Urinary bladder (tissue), 4 donors: Measurements from ENCODE around the gene COX11. TPM values are rescaled to one million over a fixed set of nuclear protein-coding genes. Genes with fewer than 3 reads are reported as not detected.

ENCODE experiments used
- DNase-seq: peaks from one replicate; pipeline ENCODE4 v3.0.0-alpha.2; 2015; ENCODE audit errors: extremely low spot score
- H3K27ac ChIP-seq: one replicate; pipeline ENCODE4 v1.5.1; 2013; ENCODE audit warnings: low read depth, mild to moderate bottlenecking, moderate library complexity
- H3K36me3 ChIP-seq: one replicate; pipeline ENCODE4 v1.6.1; 2013; ENCODE audit warnings: mild to moderate bottlenecking, moderate library complexity; ENCODE audit not compliant: insufficient read depth
- H3K4me1 ChIP-seq: one replicate; pipeline ENCODE4 v1.6.1; 2013; ENCODE audit warnings: mild to moderate bottlenecking, moderate library complexity; ENCODE audit not compliant: insufficient read depth
- H3K4me3 ChIP-seq: one replicate; pipeline ENCODE4 v1.5.1; 2013; ENCODE audit warnings: low read depth, low read length
- WGBS: extraction: QIAGEN DNeasy Blood & Tissue Kit; methylation state at CpG from one replicate; pipeline ENCODE4 v1.1.7; 2013; 5-methylcytosine and 5-hydroxymethylcytosine counted together
- polyA plus RNA-seq: library from polyadenylated mRNA; stranded (reverse); fragments of 200-250 nt; gene quantifications from one replicate; pipeline ENCODE4 v1.2.3, GENCODE V29; 2013
- total RNA-seq: library from RNA; depleted of rRNA; stranded (reverse); fragments of >200 nt; gene quantifications from one replicate; pipeline ENCODE4 v1.2.3, GENCODE V29; 2014
- donor health status: healthy with polysubstance abuse.
- donor health status: healthy.

COX11 gene, protein sequence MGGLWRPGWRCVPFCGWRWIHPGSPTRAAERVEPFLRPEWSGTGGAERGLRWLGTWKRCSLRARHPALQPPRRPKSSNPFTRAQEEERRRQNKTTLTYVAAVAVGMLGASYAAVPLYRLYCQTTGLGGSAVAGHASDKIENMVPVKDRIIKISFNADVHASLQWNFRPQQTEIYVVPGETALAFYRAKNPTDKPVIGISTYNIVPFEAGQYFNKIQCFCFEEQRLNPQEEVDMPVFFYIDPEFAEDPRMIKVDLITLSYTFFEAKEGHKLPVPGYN
- total RNA-seq (62.1 TPM), polyA plus RNA-seq (70.1 TPM)

DNA sequence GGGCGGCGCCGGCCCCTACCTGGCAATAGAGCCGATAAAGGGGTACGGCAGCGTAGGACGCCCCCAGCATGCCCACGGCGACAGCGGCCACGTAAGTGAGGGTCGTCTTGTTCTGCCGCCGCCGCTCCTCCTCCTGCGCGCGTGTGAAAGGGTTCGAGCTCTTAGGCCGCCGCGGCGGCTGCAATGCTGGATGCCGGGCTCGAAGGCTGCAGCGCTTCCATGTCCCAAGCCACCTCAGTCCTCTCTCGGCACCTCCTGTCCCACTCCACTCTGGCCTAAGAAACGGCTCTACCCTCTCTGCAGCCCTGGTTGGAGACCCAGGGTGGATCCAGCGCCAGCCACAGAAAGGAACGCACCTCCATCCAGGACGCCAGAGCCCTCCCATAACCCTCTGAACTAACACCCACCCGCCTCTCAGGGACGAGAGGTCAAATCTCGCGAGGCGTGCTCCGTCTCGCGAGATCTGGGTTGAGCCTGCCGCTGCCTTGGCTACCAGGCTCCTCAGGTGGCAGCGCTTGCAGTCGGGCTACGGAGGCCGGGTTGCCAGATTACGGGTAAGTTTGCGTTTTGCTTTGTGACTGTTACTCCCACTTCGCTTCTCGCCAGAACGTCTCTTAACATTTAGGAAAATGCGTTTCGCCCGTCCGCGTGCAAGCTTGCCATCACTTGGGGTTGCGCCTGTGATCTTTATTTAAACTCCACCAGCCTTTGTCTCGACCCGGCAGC is at the start of gene COX11, which contains the start of gene STXBP4:
Gene COX11, minus strand, starts transcription at position 393 of the 726 bp plus-strand sequence. Its CDS starts 8 bp downstream, at position 385.
Gene STXBP4, plus strand, starts transcription at position 504 of the 726 bp plus-strand sequence. CDS start 17,455 bp downstream, outside the sequence.
- H3K36me3 ChIP-seq = no peaks in the 10 kb centered on the region
- DNase-seq = peak; percentile 87
- no peaks in the 10 kb centered on the region for H3K4me1 ChIP-seq
- peak within 1 kb of the TSS; percentile 77 for H3K27ac ChIP-seq
- H3K4me3 ChIP-seq = peak within 1 kb of the TSS; percentile 87
- under 1% methylated on average over 57 of the region's 57 CpGs for WGBS

DNA sequence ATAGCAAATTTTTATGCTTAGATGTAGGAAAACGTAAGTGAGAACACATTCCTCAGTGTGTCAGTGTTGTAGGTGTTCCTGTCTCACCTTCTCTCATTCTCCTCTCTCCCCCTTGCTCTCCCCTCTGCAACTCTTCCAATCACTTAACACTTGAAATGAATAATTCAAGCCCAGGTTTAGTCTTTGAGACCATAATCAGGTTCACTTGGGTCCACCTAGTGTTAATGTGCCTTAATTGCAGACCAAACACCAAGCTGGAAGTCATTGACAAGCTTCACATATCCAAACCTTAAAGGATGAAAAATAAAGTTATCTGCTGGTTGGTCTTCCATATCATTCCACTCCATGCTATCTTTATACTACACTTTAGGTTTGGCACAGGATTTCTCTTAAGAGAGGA is 37.1 kb upstream of the COX11 start:
- no peaks in the 10 kb centered on the region for H3K36me3 ChIP-seq
- no peak for DNase-seq
- 97% methylated on average over 1 of the region's 1 CpG for WGBS
- no peak overlapping the region for H3K27ac ChIP-seq
- H3K4me1 ChIP-seq = no peaks in the 10 kb centered on the region
- H3K4me3 ChIP-seq = no peak overlapping the region

DNA sequence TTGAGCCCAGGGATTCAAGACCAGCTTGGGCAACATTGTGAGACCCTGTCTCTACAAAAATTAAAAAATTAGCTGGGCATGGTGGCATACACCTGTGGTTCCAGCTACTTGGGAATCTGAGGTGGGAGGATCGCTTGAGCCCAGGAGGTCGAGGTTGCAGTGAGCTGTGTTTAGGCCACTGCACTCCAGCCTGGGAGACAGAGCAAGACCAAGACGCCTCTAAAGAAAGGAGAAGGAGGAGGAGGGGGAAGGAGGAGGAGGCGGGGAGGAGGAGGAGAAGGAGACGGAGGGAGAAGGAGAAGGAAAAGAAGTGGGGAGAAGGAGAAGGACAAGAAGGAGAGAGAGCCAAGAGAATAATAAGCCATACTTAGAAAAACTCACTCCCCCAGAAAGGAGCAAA is 36.0 kb upstream of the COX11 start:
- H3K27ac ChIP-seq = no peak overlapping the region
- DNase-seq = no peak
- no peak overlapping the region for H3K4me3 ChIP-seq
- peaks cover 1% of the 10 kb centered on the region for H3K36me3 ChIP-seq
- 86% methylated on average over 5 of the region's 5 CpGs for WGBS
- H3K4me1 ChIP-seq = no peaks in the 10 kb centered on the region

DNA sequence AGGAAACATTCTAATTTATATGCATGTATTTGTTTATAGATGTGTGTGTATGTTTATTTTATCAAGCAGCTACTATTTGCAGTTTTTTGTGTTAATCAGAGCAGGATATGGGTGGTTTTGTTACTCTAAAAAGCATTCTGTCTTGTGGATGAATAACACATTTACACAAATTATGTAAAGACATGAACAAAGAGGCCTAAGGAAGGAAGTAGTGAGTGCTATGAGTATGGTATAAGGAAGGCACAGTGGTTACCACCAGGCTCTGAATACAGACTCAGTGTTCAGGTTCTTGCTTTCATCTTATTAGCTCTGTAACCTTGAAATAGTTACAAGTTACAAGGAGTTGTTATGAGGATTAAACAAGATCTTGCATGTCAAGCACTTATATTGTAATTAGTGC is 34.0 kb upstream of the COX11 start:
- no peaks in the 10 kb centered on the region for H3K4me1 ChIP-seq
- DNase-seq = no peak
- H3K27ac ChIP-seq = no peak overlapping the region
- H3K4me3 ChIP-seq = no peak overlapping the region
- H3K36me3 ChIP-seq = peaks cover 2% of the 10 kb centered on the region

DNA sequence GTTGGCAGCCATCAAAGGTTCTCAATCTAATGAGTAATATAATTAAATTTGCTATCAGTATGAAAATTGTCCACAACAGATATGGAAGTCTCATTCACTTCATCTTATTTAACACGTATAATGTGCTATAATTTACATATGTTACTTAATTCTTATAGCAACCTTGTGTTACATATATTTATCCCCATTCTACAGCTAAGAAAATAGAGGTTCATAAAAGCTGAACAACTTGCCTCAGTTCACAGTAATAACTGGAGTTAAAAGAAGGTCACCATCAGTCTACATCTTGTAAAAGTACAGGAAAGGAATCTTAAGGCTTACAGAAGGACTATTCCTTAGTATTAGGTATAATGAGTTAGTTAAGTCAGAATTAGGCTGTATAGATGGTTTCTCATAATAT is 28.0 kb upstream of the COX11 start:
- WGBS = 95% methylated on average over 1 of the region's 1 CpG
- no peak for DNase-seq
- no peak overlapping the region for H3K27ac ChIP-seq
- H3K4me3 ChIP-seq = no peak overlapping the region
- peaks cover 3% of the 10 kb centered on the region for H3K36me3 ChIP-seq
- H3K4me1 ChIP-seq = no peaks in the 10 kb centered on the region

DNA sequence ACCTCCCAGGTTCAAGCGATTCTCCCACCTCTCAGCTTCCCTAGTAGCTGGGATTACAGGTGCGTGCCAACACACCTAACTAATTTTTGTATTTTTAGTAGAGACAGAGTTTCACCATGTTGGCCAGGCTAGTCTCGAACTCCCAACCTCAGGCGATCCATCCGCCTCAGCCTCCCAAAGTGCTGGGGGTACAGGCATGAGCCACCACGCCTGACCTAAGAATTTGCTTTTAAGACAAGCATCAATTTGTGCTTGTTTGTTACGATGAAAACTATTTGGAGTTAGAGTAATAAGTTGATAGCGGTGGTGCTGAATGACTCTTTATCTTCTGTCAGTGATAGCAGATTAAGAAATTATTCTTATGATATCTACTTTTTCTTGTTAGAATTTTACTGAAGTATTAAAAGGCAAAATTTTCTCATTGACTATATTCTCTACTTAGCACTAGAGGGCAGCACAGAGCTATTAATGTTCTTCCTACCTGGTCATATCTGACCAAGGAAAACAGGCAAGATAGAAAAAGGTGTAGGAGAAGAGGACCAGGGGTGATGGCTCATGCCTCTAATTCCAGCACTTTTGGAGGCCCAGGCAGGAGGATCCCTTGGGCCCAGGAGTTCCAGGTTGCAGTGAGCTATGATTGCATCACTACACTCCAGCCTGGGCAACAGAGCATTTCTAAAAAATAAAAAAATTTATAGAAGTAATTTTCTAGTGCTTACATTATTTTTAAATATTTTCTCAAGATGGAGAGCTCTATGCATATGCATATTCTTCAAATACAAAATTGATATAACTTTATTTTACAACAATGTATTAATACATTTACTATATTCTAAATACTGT is 24.6 kb upstream of the COX11 start:
- Histone ChIP-seq H3K27ac (no peak overlapping the region), H3K4me3 (no peak overlapping the region), H3K36me3 (peaks cover 1% of the 10 kb centered on the region), H3K4me1 (no peaks in the 10 kb centered on the region)
- 84% methylated on average over 8 of the region's 8 CpGs for WGBS
- DNase-seq = peak; percentile 17

DNA sequence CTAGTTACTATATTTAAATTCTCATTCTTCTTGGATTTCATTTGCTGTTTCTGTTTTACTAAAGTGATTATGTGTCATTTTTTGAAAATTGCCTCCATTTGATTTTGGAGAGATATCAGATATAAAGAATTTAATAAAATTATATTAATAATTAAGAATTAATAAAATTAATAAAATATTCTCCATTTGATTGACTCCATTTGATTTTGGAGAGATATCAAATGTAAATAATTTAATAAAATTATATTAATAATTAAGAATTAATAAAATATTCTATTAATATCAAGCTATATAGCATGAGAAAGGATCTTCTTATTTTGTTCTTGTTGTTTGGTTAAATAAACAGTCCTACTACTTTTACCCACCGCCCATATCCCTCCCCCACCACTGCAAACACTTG is 23.1 kb upstream of the COX11 start:
- Histone ChIP-seq H3K4me3 (no peak overlapping the region), H3K27ac (no peak overlapping the region), H3K36me3 (peaks cover 1% of the 10 kb centered on the region), H3K4me1 (no peaks in the 10 kb centered on the region)
- whole genome bisulfite sequencing = 94% methylated on average over 1 of the region's 1 CpG
- DNase-seq = no peak

DNA sequence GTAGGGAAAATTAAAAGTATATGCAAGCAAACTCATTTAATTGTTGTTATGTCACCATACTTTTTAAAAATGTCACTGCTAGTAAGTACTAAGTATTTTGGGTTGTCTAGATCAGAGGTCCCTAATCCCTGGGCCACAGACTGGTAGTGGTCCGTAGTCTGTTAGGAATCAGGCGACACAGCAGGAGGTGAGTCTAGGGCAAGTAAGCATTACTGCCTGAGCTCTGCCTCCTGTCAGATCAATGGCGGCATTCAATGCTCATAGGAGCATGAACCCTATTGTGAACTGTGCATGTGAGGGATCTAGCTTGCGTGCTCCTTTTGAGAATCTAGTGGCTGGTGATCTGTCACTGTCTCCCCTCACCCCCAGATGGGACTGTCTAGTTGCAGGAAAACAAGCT is 21.7 kb upstream of the COX11 start:
- 96% methylated on average over 4 of the region's 4 CpGs for WGBS
- H3K36me3 ChIP-seq = no peaks in the 10 kb centered on the region
- no peak for DNase-seq
- no peaks in the 10 kb centered on the region for H3K4me1 ChIP-seq
- H3K4me3 ChIP-seq = no peak overlapping the region
- no peak overlapping the region for H3K27ac ChIP-seq

DNA sequence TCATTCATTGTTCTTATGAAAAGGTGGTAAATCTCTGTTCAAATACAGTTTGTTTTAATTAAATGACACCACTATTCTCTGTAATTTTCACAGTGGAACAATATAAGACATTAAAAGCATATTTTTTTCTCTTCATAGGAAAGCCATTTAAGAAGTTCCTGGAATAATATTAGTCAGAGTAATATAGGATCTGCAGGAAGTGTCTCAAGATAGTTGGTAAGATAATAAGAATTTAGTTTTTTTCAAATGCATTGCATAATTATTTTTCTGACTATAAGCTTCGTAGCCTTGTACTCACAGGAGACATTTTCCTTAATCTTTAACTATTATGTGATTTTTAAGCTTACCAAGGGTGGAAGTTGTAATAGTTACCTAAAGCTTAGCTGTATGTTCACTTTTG is 17.0 kb upstream of the COX11 start:
- DNase-seq = no peak
- Histone ChIP-seq H3K36me3 (no peaks in the 10 kb centered on the region), H3K4me3 (no peak overlapping the region), H3K4me1 (no peaks in the 10 kb centered on the region), H3K27ac (no peak overlapping the region)
- WGBS = 89% methylated on average over 1 of the region's 1 CpG

DNA sequence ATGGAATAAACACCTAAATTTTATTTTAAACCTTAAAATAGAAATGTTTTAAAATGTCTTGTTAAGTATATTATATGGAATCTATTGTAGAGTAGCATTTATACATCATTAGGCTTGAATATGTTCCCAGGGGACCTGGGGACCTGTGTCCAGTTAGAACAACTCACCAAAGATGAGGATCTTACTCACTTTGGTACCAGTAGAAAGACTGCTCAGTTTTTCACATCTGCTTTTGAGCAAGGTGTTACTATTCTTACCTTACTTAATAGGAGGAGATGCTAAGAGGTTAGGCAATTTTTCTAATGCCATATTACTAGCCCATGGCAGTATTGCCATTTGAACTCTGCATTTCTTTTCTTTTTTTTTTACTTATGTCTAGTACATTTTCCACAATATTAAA is 14.8 kb upstream of the COX11 start:
- no peak overlapping the region for H3K4me3 ChIP-seq
- no peak overlapping the region for H3K27ac ChIP-seq
- DNase-seq = no peak
- H3K36me3 ChIP-seq = no peaks in the 10 kb centered on the region
- no peaks in the 10 kb centered on the region for H3K4me1 ChIP-seq

DNA sequence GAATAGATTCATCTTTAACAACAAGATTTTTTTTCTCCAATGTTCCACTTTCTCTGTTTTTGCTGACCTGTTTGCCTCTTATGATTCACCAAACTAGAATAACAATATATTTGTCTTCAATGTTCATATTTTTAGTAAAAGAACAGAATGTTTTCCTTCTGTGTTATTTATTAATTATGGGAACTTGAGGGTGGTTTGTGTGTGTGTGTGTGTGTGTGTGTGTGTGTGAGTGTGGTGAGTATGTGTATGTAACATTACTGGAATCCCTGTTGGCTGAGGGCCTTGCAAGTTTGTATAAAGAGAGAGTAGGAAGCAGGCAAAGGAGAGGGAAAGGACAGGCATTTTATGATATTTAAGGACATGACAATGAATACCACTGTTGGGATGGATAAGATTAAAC is 13.9 kb upstream of the COX11 start:
- no peak overlapping the region for H3K4me3 ChIP-seq
- H3K36me3 ChIP-seq = no peaks in the 10 kb centered on the region
- no peaks in the 10 kb centered on the region for H3K4me1 ChIP-seq
- H3K27ac ChIP-seq = no peak overlapping the region
- DNase-seq = no peak

DNA sequence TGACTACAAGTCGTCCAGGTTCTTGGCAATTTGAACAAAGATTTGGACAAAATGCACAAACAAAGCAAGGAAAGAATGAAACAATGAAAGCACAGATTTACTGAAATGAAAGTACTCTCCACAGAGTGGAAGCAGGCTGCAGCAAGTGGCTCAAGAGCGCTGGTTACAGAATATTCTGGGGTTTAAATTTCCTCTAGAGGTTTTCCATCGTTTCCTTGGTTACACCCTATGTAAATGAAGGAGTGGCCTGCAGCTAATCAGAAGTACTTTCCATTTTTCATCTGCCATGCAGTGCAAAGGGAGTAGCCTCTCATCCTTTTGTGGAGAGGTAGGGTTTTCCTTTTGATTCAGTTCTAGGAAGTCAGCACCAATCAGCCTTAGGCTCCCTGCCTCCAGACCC is 11.9 kb upstream of the COX11 start:
- H3K27ac ChIP-seq = no peak overlapping the region
- no peak for DNase-seq
- WGBS = 60% methylated on average over 3 of the region's 3 CpGs
- H3K4me3 ChIP-seq = no peak overlapping the region
- no peaks in the 10 kb centered on the region for H3K36me3 ChIP-seq
- H3K4me1 ChIP-seq = no peaks in the 10 kb centered on the region

DNA sequence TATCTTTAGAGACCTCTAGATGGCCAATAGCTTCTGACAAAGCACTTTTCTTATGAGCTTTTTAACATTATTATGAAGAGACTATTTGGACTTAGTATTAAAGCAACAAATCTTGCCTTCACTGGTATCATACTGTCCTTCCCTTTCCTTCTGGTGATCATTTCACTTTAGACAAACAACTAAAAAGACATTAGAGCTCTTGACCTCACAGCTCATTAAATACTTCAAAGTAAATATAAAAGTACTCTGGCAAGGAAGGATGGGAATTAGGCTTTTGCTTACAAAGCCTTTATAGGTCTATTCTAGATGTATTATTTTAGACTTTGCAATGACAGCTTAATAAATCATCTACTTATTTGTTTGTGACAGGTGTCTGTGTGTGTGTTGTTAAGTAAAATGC is 11.2 kb upstream of the COX11 start:
- no peak for DNase-seq
- Histone ChIP-seq H3K4me1 (no peaks in the 10 kb centered on the region), H3K4me3 (no peak overlapping the region), H3K36me3 (no peaks in the 10 kb centered on the region), H3K27ac (no peak overlapping the region)

DNA sequence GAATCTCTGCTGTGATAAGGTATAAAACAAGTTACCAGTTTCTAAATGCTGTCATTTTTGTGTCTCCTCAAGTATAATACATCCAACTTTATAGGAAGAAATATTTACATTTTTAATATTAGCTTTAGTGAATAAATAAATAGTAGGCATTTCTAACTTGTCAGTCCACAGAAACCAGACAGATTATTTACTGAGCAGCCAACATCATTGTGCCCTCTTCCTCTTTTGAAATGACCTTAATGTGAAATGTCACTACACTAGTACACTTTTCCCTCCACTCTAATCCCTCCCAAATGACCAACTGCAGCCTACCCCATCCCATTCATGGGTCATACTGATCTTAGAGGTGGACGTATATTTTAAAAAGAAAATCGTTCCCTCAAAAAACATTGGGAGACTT is 9.3 kb upstream of the COX11 start:
- Histone ChIP-seq H3K4me1 (no peaks in the 10 kb centered on the region), H3K36me3 (no peaks in the 10 kb centered on the region), H3K4me3 (no peak overlapping the region), H3K27ac (no peak overlapping the region)
- no peak for DNase-seq
- 90% methylated on average over 2 of the region's 2 CpGs for WGBS
